HG02571 (cell line): ENCODE data around the gene CHGA.

Experiments
- ATAC-seq: cut with Tn5 transposase; IDR thresholded peaks from one replicate; pipeline ENCODE4 v1.9.1; 2021; ENCODE audit warnings: mild to moderate bottlenecking, moderate library complexity; ENCODE audit not compliant: unreplicated experiment

Gene CHGA

GRCh38 chr14:92922883-92923743, at the start of gene CHGA:
CHGA (plus strand) TSS chr14:92923150; CDS start chr14:92923360, 210 bp downstream.
- ATAC-seq = no peak

GRCh38 chr14:92874962-92875661, 47.8 kb upstream of the CHGA start:
- ATAC-seq = no peak

GRCh38 chr14:92877757-92878431, 45.1 kb upstream of the CHGA start:
- ATAC-seq = no peak

- ATAC-seq = no peak
Observed at GRCh38 chr14:92880351-92880750, 42.6 kb upstream of the CHGA start.

- no peak for ATAC-seq
Observed at GRCh38 chr14:92880851-92881250, 42.1 kb upstream of the CHGA start.

- ATAC-seq = no peak
Observed at GRCh38 chr14:92883066-92883465, 39.9 kb upstream of the CHGA start.

- no peak for ATAC-seq
Observed at GRCh38 chr14:92884410-92884809, 38.5 kb upstream of the CHGA start.

- ATAC-seq = no peak
Observed at GRCh38 chr14:92885279-92886061, 37.5 kb upstream of the CHGA start.

GRCh38 chr14:92886337-92886736, 36.6 kb upstream of the CHGA start:
- ATAC-seq = no peak

- no peak for ATAC-seq
Observed at GRCh38 chr14:92887157-92887556, 35.8 kb upstream of the CHGA start.

GRCh38 chr14:92888896-92889295, 34.1 kb upstream of the CHGA start:
- ATAC-seq = no peak

GRCh38 chr14:92890830-92891588, 31.9 kb upstream of the CHGA start:
- ATAC-seq = no peak

- no peak for ATAC-seq
Observed at GRCh38 chr14:92892589-92892988, 30.4 kb upstream of the CHGA start.

- no peak for ATAC-seq
Observed at GRCh38 chr14:92895352-92895878, 27.5 kb upstream of the CHGA start.

GRCh38 chr14:92897922-92898565, 24.9 kb upstream of the CHGA start:
- no peak for ATAC-seq

- no peak for ATAC-seq
Observed at GRCh38 chr14:92898566-92899131, 24.3 kb upstream of the CHGA start.

GRCh38 chr14:92900660-92901059, 22.3 kb upstream of the CHGA start:
- no peak for ATAC-seq

GRCh38 chr14:92902191-92902590, 20.8 kb upstream of the CHGA start:
- no peak for ATAC-seq

GRCh38 chr14:92902726-92903125, 20.2 kb upstream of the CHGA start:
- no peak for ATAC-seq
